SIG-M5 treated with dmso at 0.1 percent for 504 hours (cell line): ENCODE results near the gene MPRIP.

ENCODE experiments used
- DNase-seq: peaks from one replicate; lab custom pipeline; 2025; ENCODE audit not compliant: unreplicated experiment; lab: John Stamatoyannopoulos, UW

Gene MPRIP

GRCh38 chr17:17228521-17229279, 186.4 kb downstream of the MPRIP start:
- no peak for DNase-seq

GRCh38 chr17:17229416-17230384, 187.4 kb downstream of the MPRIP start:
- no peak for DNase-seq

GRCh38 chr17:17231621-17232302, 189.5 kb downstream of the MPRIP start:
- no peak for DNase-seq

- DNase-seq: no peak
Observed at GRCh38 chr17:17232303-17232621, 190.0 kb downstream of the MPRIP start.

GRCh38 chr17:17235212-17236174, 193.2 kb downstream of the MPRIP start:
- no peak for DNase-seq

- DNase-seq: no peak
Observed at GRCh38 chr17:17236295-17237025, 194.2 kb downstream of the MPRIP start.

- DNase-seq: peak; percentile 80
Observed at GRCh38 chr17:17237026-17237799, 195.0 kb downstream of the MPRIP start, which contains the start of gene FLCN. FLCN (minus strand) TSS chr17:17237168; CDS start chr17:17228137, 9,031 bp downstream.

GRCh38 chr17:17239832-17240231, 197.6 kb downstream of the MPRIP start:
- no peak for DNase-seq

GRCh38 chr17:17241656-17242055, 199.4 kb downstream of the MPRIP start:
- DNase-seq: no peak

GRCh38 chr17:17242246-17242645, 200.0 kb downstream of the MPRIP start:
- no peak for DNase-seq
